Immature natural killer cell (primary cell): ENCODE measurements around the gene TCP11. TPM values are rescaled to one million over a fixed set of nuclear protein-coding genes. Genes with fewer than 3 reads are reported as not detected.
A peak's percentile ranks its signal among the peaks of the same experiment; 100 is the strongest.

Experiments
- DNase-seq, 3 donors: peaks; one replicate each; pipeline ENCODE4 v3.0.0; 2022; ENCODE audit warnings: mixed read lengths in 1 of 3
- H3K27ac Mint-ChIP-seq, 6 donors: one replicate each; pipeline ENCODE4 v1.8.0; 2020; ENCODE audit warnings: mixed read lengths in 6 of 6, mild to moderate bottlenecking in 5 of 6, inconsistent platforms in 4 of 6, moderate library complexity in 3 of 6
- H3K27me3 Mint-ChIP-seq, 3 donors: one replicate each; pipeline ENCODE4 v1.8.0; 2020 to 2021; ENCODE audit warnings: low read depth in 3 of 3, mild to moderate bottlenecking in 3 of 3, mixed read lengths in 3 of 3, moderate library complexity in 3 of 3, inconsistent platforms in 1 of 3
- H3K36me3 Mint-ChIP-seq, 3 donors: one replicate each; pipeline ENCODE4 v1.8.0; 2020; ENCODE audit warnings: mixed read lengths in 3 of 3, inconsistent platforms in 2 of 3, mild to moderate bottlenecking in 2 of 3
- H3K4me1 Mint-ChIP-seq, 2 donors: one replicate each; pipeline ENCODE4 v1.8.0; 2020; ENCODE audit warnings: inconsistent platforms in 2 of 2, mild to moderate bottlenecking in 2 of 2, mixed read lengths in 2 of 2, moderate library complexity in 1 of 2
- H3K4me3 Mint-ChIP-seq, 5 donors: one replicate each; pipeline ENCODE4 v1.8.0; 2020; ENCODE audit warnings: mild to moderate bottlenecking in 5 of 5, mixed read lengths in 5 of 5, inconsistent platforms in 3 of 5, moderate library complexity in 3 of 5
- H3K9me3 Mint-ChIP-seq, 6 donors: one replicate each; pipeline ENCODE4 v1.8.0; 2020; ENCODE audit warnings: mild to moderate bottlenecking in 6 of 6, mixed read lengths in 6 of 6, inconsistent platforms in 4 of 6, moderate library complexity in 3 of 6
- polyA plus RNA-seq, 3 donors: library from polyadenylated mRNA; unstranded; fragments of 300-500 nt; fragmentation: Illumina TruSeq; gene quantifications; one replicate each; pipeline ENCODE4 v1.2.3, GENCODE V29; 2021

The TCP11 gene
- polyA plus RNA-seq, 3 donors from 2014 or later, result not detected

GRCh38 chr6:35178932-35179832 lies 38.0 kb upstream of the TCP11 start:
- Mint-ChIP-seq H3K36me3 (no peaks in the 10 kb centered on the region), H3K27me3 (peaks cover 4 to 8% (median 5%) of the 10 kb centered on the region in 3 donors), H3K27ac (no peak overlapping the region), H3K9me3 (no peaks in the 10 kb centered on the region), H3K4me3 (no peak overlapping the region), H3K4me1 (no peaks in the 10 kb centered on the region)
- no peak for DNase-seq

GRCh38 chr6:35178012-35178411 lies 36.9 kb upstream of the TCP11 start:
- Mint-ChIP-seq H3K9me3 (no peaks in the 10 kb centered on the region), H3K27ac (no peak overlapping the region), H3K36me3 (no peaks in the 10 kb centered on the region), H3K27me3 (peaks cover 5 to 8% (median 6%) of the 10 kb centered on the region in 3 donors), H3K4me3 (no peak overlapping the region), H3K4me1 (no peaks in the 10 kb centered on the region)
- DNase-seq, result no peak

- H3K9me3 Mint-ChIP-seq, result no peaks in the 10 kb centered on the region
- no peak for DNase-seq
- no peak overlapping the region for H3K4me3 Mint-ChIP-seq
- no peaks in the 10 kb centered on the region for H3K36me3 Mint-ChIP-seq
- H3K4me1 Mint-ChIP-seq, result no peaks in the 10 kb centered on the region
- peaks cover 3 to 6% (median 6%) of the 10 kb centered on the region in 3 donors for H3K27me3 Mint-ChIP-seq
- peak overlapping the region in 1 of 6 donors; percentile 46 for H3K27ac Mint-ChIP-seq
Measured at GRCh38 chr6:35177596-35177995, 36.5 kb upstream of the TCP11 start.

GRCh38 chr6:35177157-35177556 lies 36.0 kb upstream of the TCP11 start:
- no peaks in the 10 kb centered on the region for H3K36me3 Mint-ChIP-seq
- H3K27me3 Mint-ChIP-seq, result peaks cover 3 to 6% (median 6%) of the 10 kb centered on the region in 3 donors
- H3K27ac Mint-ChIP-seq, result no peak overlapping the region
- no peaks in the 10 kb centered on the region for H3K4me1 Mint-ChIP-seq
- DNase-seq, result no peak
- no peak overlapping the region for H3K4me3 Mint-ChIP-seq
- no peaks in the 10 kb centered on the region for H3K9me3 Mint-ChIP-seq

GRCh38 chr6:35176301-35177024 lies 35.3 kb upstream of the TCP11 start:
- Mint-ChIP-seq H3K9me3 (no peaks in the 10 kb centered on the region), H3K36me3 (no peaks in the 10 kb centered on the region), H3K27ac (no peak overlapping the region), H3K27me3 (peaks cover 0 to 6% (median 6%) of the 10 kb centered on the region in 3 donors), H3K4me3 (no peak overlapping the region), H3K4me1 (no peaks in the 10 kb centered on the region)
- DNase-seq, result no peak

GRCh38 chr6:35174501-35174900 lies 33.4 kb upstream of the TCP11 start:
- Mint-ChIP-seq H3K36me3 (no peaks in the 10 kb centered on the region), H3K27ac (no peak overlapping the region), H3K4me3 (no peak overlapping the region), H3K4me1 (peaks cover 0 to 2% of the 10 kb centered on the region in 2 donors), H3K27me3 (peaks cover 0 to 11% (median 6%) of the 10 kb centered on the region in 3 donors), H3K9me3 (peaks cover 0 to 3% (median 0%) of the 10 kb centered on the region in 6 donors)
- DNase-seq, result no peak

GRCh38 chr6:35174088-35174434 lies 32.9 kb upstream of the TCP11 start:
- no peak overlapping the region for H3K27ac Mint-ChIP-seq

GRCh38 chr6:35173427-35174087 lies 32.4 kb upstream of the TCP11 start:
- Mint-ChIP-seq H3K4me3 (peak overlapping the region in 1 of 5 donors; percentile 18), H3K27me3 (peaks cover 0 to 12% (median 3%) of the 10 kb centered on the region in 3 donors), H3K4me1 (peaks cover 0 to 3% of the 10 kb centered on the region in 2 donors), H3K36me3 (no peaks in the 10 kb centered on the region), H3K27ac (peak overlapping the region in 1 of 6 donors; percentile 36), H3K9me3 (peaks cover 0 to 3% (median 0%) of the 10 kb centered on the region in 6 donors)
- DNase-seq, result no peak

More at GRCh38 chr6:35174088-35174434, 32.9 kb upstream of the TCP11 start:
- no peak overlapping the region for H3K4me3 Mint-ChIP-seq
- H3K9me3 Mint-ChIP-seq, result peaks cover 0 to 3% (median 0%) of the 10 kb centered on the region in 6 donors
- H3K27me3 Mint-ChIP-seq, result peaks cover 0 to 14% (median 6%) of the 10 kb centered on the region in 3 donors
- H3K36me3 Mint-ChIP-seq, result no peaks in the 10 kb centered on the region
- no peak for DNase-seq
- H3K4me1 Mint-ChIP-seq, result peaks cover 0 to 3% of the 10 kb centered on the region in 2 donors

GRCh38 chr6:35173044-35173426 lies 31.9 kb upstream of the TCP11 start:
- H3K27ac Mint-ChIP-seq, result no peak overlapping the region

GRCh38 chr6:35170891-35171290 lies 29.8 kb upstream of the TCP11 start:
- Mint-ChIP-seq H3K4me1 (peaks cover 0 to 3% of the 10 kb centered on the region in 2 donors), H3K27ac (no peak overlapping the region), H3K36me3 (no peaks in the 10 kb centered on the region), H3K9me3 (peaks cover 0 to 3% (median 0%) of the 10 kb centered on the region in 6 donors), H3K27me3 (peaks cover 0 to 11% (median 7%) of the 10 kb centered on the region in 3 donors), H3K4me3 (no peak overlapping the region)
- DNase-seq, result no peak

More at GRCh38 chr6:35173044-35173426, 31.9 kb upstream of the TCP11 start:
- Mint-ChIP-seq H3K9me3 (peaks cover 0 to 3% (median 0%) of the 10 kb centered on the region in 6 donors), H3K27me3 (peaks cover 0 to 14% (median 3%) of the 10 kb centered on the region in 3 donors), H3K4me1 (peaks cover 0 to 3% of the 10 kb centered on the region in 2 donors), H3K36me3 (no peaks in the 10 kb centered on the region), H3K4me3 (no peak overlapping the region)
- no peak for DNase-seq

GRCh38 chr6:35170166-35170565 lies 29.0 kb upstream of the TCP11 start:
- H3K27me3 Mint-ChIP-seq, result peaks cover 0 to 11% (median 7%) of the 10 kb centered on the region in 3 donors
- peaks cover 0 to 3% (median 0%) of the 10 kb centered on the region in 6 donors for H3K9me3 Mint-ChIP-seq
- DNase-seq, result no peak
- H3K4me1 Mint-ChIP-seq, result peaks cover 0 to 3% of the 10 kb centered on the region in 2 donors
- H3K4me3 Mint-ChIP-seq, result no peak overlapping the region
- no peak overlapping the region for H3K27ac Mint-ChIP-seq
- no peaks in the 10 kb centered on the region for H3K36me3 Mint-ChIP-seq

- H3K27me3 Mint-ChIP-seq, result peaks cover 3 to 15% (median 8%) of the 10 kb centered on the region in 3 donors
- H3K4me1 Mint-ChIP-seq, result peaks cover 0 to 3% of the 10 kb centered on the region in 2 donors
- H3K9me3 Mint-ChIP-seq, result peaks cover 0 to 3% (median 0%) of the 10 kb centered on the region in 6 donors
- peaks cover 0 to 4% (median 0%) of the 10 kb centered on the region in 3 donors for H3K36me3 Mint-ChIP-seq
- H3K27ac Mint-ChIP-seq, result no peak overlapping the region
- no peak for DNase-seq
- no peak overlapping the region for H3K4me3 Mint-ChIP-seq
Measured at GRCh38 chr6:35168461-35168861, 27.3 kb upstream of the TCP11 start.

- Mint-ChIP-seq H3K4me3 (no peak overlapping the region), H3K27ac (no peak overlapping the region), H3K4me1 (peaks cover 0 to 3% of the 10 kb centered on the region in 2 donors), H3K27me3 (peaks cover 3 to 15% (median 8%) of the 10 kb centered on the region in 3 donors), H3K9me3 (peaks cover 0 to 3% (median 0%) of the 10 kb centered on the region in 6 donors), H3K36me3 (peaks cover 0 to 4% (median 0%) of the 10 kb centered on the region in 3 donors)
- no peak for DNase-seq
Measured at GRCh38 chr6:35167505-35167904, 26.4 kb upstream of the TCP11 start.
